MM.1S (cell line): ENCODE data around the gene NAA60.

Source experiments
- DNase-seq: peaks from one replicate; pipeline ENCODE4 v3.0.0-alpha.2; 2015
- H2AFZ ChIP-seq: fragments of 300-600 bp; sonication (generic); 2 replicates; pipeline ENCODE4 v1.6.0; 2016; ENCODE audit warnings: antibody characterized with exemption, low read length
- H3F3A ChIP-seq: fragments of 300-600 bp; sonication (generic); 2 replicates; pipeline ENCODE4 v1.6.1; 2016; ENCODE audit warnings: mild to moderate bottlenecking, antibody characterized with exemption, low read length, moderate library complexity, mixed read lengths; ENCODE audit not compliant: insufficient read depth
- H3K27ac ChIP-seq: fragments of 300-600 bp; sonication (generic); 2 replicates; pipeline ENCODE4 v1.5.1; 2016; ENCODE audit warnings: mild to moderate bottlenecking, low read length
- H3K27me3 ChIP-seq: fragments of 300-600 bp; sonication (generic); replicated peaks from 2 replicates; pipeline ENCODE4 v1.6.0; 2016; ENCODE audit warnings: low read length; ENCODE audit not compliant: insufficient read depth
- H3K36me3 ChIP-seq: fragments of 300-600 bp; sonication (generic); replicated peaks from 2 replicates; pipeline ENCODE4 v1.6.1; 2016; ENCODE audit warnings: mild to moderate bottlenecking, low read length, mixed read lengths; ENCODE audit not compliant: insufficient read depth
- H3K4me1 ChIP-seq: fragments of 300-600 bp; sonication (generic); 2 replicates; pipeline ENCODE4 v1.6.1; 2016; ENCODE audit warnings: low read length, mixed read lengths
- H3K4me2 ChIP-seq: fragments of 300-600 bp; sonication (generic); 2 replicates; pipeline ENCODE4 v1.6.0; 2016; ENCODE audit warnings: low read depth, low read length
- H3K4me3 ChIP-seq: fragments of 300-600 bp; sonication (generic); 2 replicates; pipeline ENCODE4 v1.5.1; 2016; ENCODE audit warnings: low read length, mixed read lengths
- H3K79me2 ChIP-seq: fragments of 300-600 bp; sonication (generic); 2 replicates; pipeline ENCODE4 v1.6.1; 2016; ENCODE audit warnings: mixed run types, low read length, mixed read lengths
- H3K9ac ChIP-seq: fragments of 300-600 bp; sonication (generic); 2 replicates; pipeline ENCODE4 v1.6.1; 2016; ENCODE audit warnings: low read length, mixed read lengths
- H3K9me2 ChIP-seq: fragments of 300-600 bp; sonication (generic); replicated peaks from 2 replicates; pipeline ENCODE4 v1.6.1; 2016; ENCODE audit warnings: mild to moderate bottlenecking, low read length, mixed read lengths; ENCODE audit not compliant: insufficient read depth
- H3K9me3 ChIP-seq: fragments of 300-600 bp; sonication (generic); replicated peaks from 2 replicates; pipeline ENCODE4 v1.6.1; 2016; ENCODE audit warnings: mild to moderate bottlenecking, low read length, mixed read lengths; ENCODE audit not compliant: insufficient read depth
- H4K20me1 ChIP-seq: fragments of 300-600 bp; sonication (generic); 2 replicates; pipeline ENCODE4 v1.6.1; 2016; ENCODE audit warnings: mild to moderate bottlenecking, low read length, moderate library complexity, mixed read lengths; ENCODE audit not compliant: insufficient read depth
- CTCF ChIP-seq: fragments of 300-600 bp; sonication (generic); IDR thresholded peaks from 2 replicates; pipeline ENCODE4 v1.5.1; 2016; ENCODE audit warnings: antibody characterized with exemption, low read length, mixed read lengths
- EZH2 ChIP-seq: fragments of 300-600 bp; sonication (generic); optimal IDR thresholded peaks from 2 replicates; pipeline ENCODE3; 2017; ENCODE audit warnings: low read depth, mild to moderate bottlenecking, antibody characterized with exemption, low read length, mixed read lengths
- EZH2phosphoT487 ChIP-seq: fragments of 300-600 bp; sonication (generic); IDR thresholded peaks from 2 replicates; pipeline ENCODE4 v1.6.1; 2018; ENCODE audit warnings: antibody characterized with exemption, low read length

NAA60 gene

GRCh38 chr16:3478242-3478925 lies 34.9 kb downstream of the NAA60 start:
- Histone ChIP-seq H3K9me2 (no peaks in the 10 kb centered on the region), H2AFZ (no peak overlapping the region), H3F3A (no peaks in the 10 kb centered on the region), H3K79me2 (peaks cover 43% of the 10 kb centered on the region), H3K27ac (no peak overlapping the region), H3K9ac (no peak overlapping the region), H4K20me1 (no peaks in the 10 kb centered on the region), H3K4me3 (no peak overlapping the region), H3K4me2 (no peak overlapping the region), H3K9me3 (no peaks in the 10 kb centered on the region), H3K27me3 (no peaks in the 10 kb centered on the region), H3K4me1 (no peaks in the 10 kb centered on the region), H3K36me3 (no peaks in the 10 kb centered on the region)
- DNase-seq = no peak
- TF ChIP-seq EZH2phosphoT487 = no peak
- no peak for TF ChIP-seq EZH2
- TF ChIP-seq CTCF = no peak

GRCh38 chr16:3479654-3480216 lies 36.3 kb downstream of the NAA60 start:
- no peak for TF ChIP-seq EZH2
- no peak for TF ChIP-seq EZH2phosphoT487
- TF ChIP-seq CTCF = no peak
- H3K9ac ChIP-seq = no peak overlapping the region
- no peaks in the 10 kb centered on the region for H3K9me3 ChIP-seq
- H2AFZ ChIP-seq = no peak overlapping the region
- no peak overlapping the region for H3K27ac ChIP-seq
- H3K4me2 ChIP-seq = no peak overlapping the region
- H4K20me1 ChIP-seq = no peaks in the 10 kb centered on the region
- no peaks in the 10 kb centered on the region for H3F3A ChIP-seq
- no peaks in the 10 kb centered on the region for H3K27me3 ChIP-seq
- DNase-seq = no peak
- H3K4me3 ChIP-seq = no peak overlapping the region
- peaks cover 29% of the 10 kb centered on the region for H3K79me2 ChIP-seq
- H3K36me3 ChIP-seq = 0 out of 2 replicates have a peak, but pooled peaks cover 1% of the 10 kb centered on the region
- H3K4me1 ChIP-seq = no peaks in the 10 kb centered on the region
- no peaks in the 10 kb centered on the region for H3K9me2 ChIP-seq

DNA sequence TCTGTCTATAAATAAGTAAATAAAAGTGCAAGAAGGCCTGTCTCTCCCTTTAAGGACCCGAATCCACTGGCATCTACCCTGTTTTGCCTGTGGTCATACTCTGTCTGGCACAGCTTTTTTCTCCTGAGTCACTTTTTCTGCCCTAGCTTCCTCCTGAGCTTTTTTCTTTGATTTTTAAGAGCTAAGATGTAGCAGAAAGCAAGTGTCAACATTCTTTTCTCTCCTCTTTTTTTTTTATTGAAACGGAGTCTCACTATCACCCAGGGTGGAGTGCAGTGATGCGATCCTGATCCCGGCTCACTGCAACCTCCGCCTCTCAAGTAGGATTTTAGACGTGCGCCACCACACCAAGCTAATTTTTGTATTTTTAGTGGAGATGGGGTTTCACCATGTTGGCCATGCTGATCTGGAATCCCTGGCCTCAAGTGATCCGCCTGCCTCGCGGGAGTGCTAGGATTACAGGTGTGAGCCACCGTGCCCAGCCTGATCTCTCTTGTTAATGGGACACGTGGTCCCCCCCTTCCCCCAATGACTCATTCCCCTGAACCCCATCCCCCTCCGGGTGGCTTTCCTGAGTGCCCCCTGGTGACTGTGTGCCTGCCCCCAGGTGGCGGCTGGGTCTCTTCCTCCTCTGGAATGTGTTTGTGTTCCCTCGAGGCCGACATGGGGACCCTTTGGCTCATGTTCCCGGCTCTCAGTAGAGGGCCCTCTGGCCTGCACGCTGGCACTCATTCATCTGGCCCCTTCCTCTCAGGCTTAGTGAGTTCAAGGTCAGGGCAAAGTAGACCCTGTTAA lies 37.6 kb downstream of the NAA60 start:
- no peak for DNase-seq
- H3F3A ChIP-seq = no peaks in the 10 kb centered on the region
- H3K27ac ChIP-seq = no peak overlapping the region
- no peaks in the 10 kb centered on the region for H3K4me1 ChIP-seq
- no peak overlapping the region for H2AFZ ChIP-seq
- 0 out of 2 replicates have a peak, but pooled peaks cover 3% of the 10 kb centered on the region for H3K36me3 ChIP-seq
- H3K79me2 ChIP-seq = peaks cover 18% of the 10 kb centered on the region
- H3K27me3 ChIP-seq = no peaks in the 10 kb centered on the region
- H3K9ac ChIP-seq = no peak overlapping the region
- TF ChIP-seq CTCF (no peak), EZH2 (no peak), EZH2phosphoT487 (no peak)
- no peaks in the 10 kb centered on the region for H3K9me3 ChIP-seq
- no peak overlapping the region for H3K4me3 ChIP-seq
- H4K20me1 ChIP-seq = no peaks in the 10 kb centered on the region
- no peaks in the 10 kb centered on the region for H3K9me2 ChIP-seq
- no peak overlapping the region for H3K4me2 ChIP-seq
